Activated CD4-positive, alpha-beta T cell treated with anti-CD3 and anti-CD28 coated beads, Interleukin-2, amount 10 ng/mL, durations not matched to agents 7 days and 5 days (primary cell): ENCODE data around the gene SMYD5. TPM values are rescaled to one million over a fixed set of nuclear protein-coding genes. Genes with fewer than 3 reads are reported as not detected.
"Not testable (repeated sequence)": the region's sequence is repeated elsewhere in the genome, so short reads cannot be mapped to it uniquely, and the experiment has no call there.

Source experiments
- CTCF ChIA-PET: fragments of 350-600 bp; sonication (Branson Sonifier 250); formaldehyde crosslinking; loops from one replicate; lab custom pipeline; 2021; ENCODE audit warnings: antibody characterized with exemption; lab: Charles Lee
- POLR2A ChIA-PET: fragments of 350-600 bp; sonication (Branson Sonifier 250); formaldehyde crosslinking; loops from one replicate; lab custom pipeline; 2021; ENCODE audit warnings: antibody characterized with exemption; lab: Charles Lee
- DNase-seq: peaks from one replicate; pipeline ENCODE4 v3.0.0-alpha.2; 2020
- H3K27ac Mint-ChIP-seq: one replicate; pipeline ENCODE4 v1.8.0; 2021; ENCODE audit warnings: mild to moderate bottlenecking, moderate library complexity, mixed read lengths
- H3K27me3 Mint-ChIP-seq: one replicate; pipeline ENCODE4 v1.8.0; 2021; ENCODE audit warnings: mixed read lengths
- H3K36me3 Mint-ChIP-seq: one replicate; pipeline ENCODE4 v1.8.0; 2021; ENCODE audit warnings: low read depth, mixed read lengths
- H3K4me1 Mint-ChIP-seq: one replicate; pipeline ENCODE4 v1.8.0; 2021; ENCODE audit warnings: mixed read lengths
- H3K4me3 Mint-ChIP-seq: one replicate; pipeline ENCODE4 v1.8.0; 2021; ENCODE audit warnings: mild to moderate bottlenecking, moderate library complexity, mixed read lengths
- H3K9me3 Mint-ChIP-seq: one replicate; pipeline ENCODE4 v1.8.0; 2021; ENCODE audit warnings: mixed read lengths
- total RNA-seq, 2 experiments: library from RNA; stranded (reverse); gene quantifications; one replicate each; pipeline ENCODE4 v1.2.3, GENCODE V29; 2021

The SMYD5 gene
- 10 to 100 TPM; 13.6 to 16.5 TPM for total RNA-seq

DNA sequence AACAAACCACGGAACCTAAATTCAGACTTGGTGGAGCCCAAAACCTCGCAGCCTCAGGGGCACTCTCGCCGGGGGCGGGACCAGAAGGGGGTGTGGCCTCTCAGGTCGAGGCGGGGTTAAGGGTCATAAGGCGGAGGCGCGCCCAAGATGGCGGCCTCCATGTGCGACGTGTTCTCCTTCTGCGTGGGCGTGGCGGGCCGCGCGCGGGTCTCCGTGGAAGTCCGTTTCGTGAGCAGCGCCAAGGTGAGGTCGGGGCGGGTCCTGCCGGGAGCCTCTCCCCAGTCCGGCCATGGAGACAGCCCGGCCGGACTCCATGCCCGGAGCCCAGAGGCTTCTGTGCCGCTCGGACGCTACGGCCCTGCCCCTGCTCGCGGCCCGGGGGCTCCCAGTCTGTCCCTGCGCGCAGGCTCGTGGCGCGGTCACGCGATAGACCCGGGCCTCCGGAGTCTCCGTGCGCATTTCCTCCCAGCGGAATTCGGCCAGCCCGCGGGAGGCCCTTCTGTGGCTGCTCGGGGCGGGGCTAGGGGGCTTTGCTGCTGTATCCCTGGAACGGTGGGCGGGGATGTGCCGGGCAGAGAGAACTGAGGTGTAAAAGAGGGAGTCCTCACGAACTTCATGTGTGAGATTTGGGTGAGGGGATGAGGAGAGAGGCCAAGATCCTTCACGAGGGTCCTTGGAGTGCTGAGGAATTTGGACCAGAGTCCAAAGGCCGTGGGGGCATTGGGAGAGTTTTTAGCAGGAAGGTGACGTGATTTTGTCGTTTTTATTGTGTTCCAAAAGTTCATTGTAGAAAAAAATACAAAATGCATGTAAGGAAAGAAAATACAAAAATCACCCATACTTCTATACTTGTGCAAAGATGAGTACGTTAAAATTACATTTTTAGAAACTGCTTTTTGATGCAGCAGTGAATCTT, at the start of gene SMYD5:
Gene SMYD5, plus strand, starts transcription at position 126 of the 916 bp plus-strand sequence. Its CDS starts 22 bp downstream, at position 148.
- no peaks in the 10 kb centered on the region for H3K36me3 Mint-ChIP-seq
- POLR2A ChIA-PET = interaction anchor here (0.8 kb wide), 1 partner anchor 19 kb away, joined by 3 read pairs; the partner anchor contains the start of gene CCT7
- peak within 1 kb of the TSS; percentile 88 for H3K4me3 Mint-ChIP-seq
- H3K4me1 Mint-ChIP-seq = peaks cover 31% of the 10 kb centered on the region
- peak within 1 kb of the TSS; percentile 90 for H3K27ac Mint-ChIP-seq
- DNase-seq = peak; percentile 94
- H3K9me3 Mint-ChIP-seq = no peaks in the 10 kb centered on the region
- peaks cover 3% of the 10 kb centered on the region for H3K27me3 Mint-ChIP-seq
- CTCF ChIA-PET = interaction anchor here (1.1 to 3.6 kb wide), 2 partner anchors 15 to 37 kb away, joined by 3 to 45 read pairs; partner anchors contain the start of gene PRADC1

- H3K27me3 Mint-ChIP-seq, DNase-seq, H3K9me3 Mint-ChIP-seq, CTCF ChIA-PET, H3K36me3 Mint-ChIP-seq, H3K4me1 Mint-ChIP-seq, H3K4me3 Mint-ChIP-seq, H3K27ac Mint-ChIP-seq, POLR2A ChIA-PET: not testable (repeated sequence)
Observed at GRCh38 chr2:73165978-73166377, 48.1 kb upstream of the SMYD5 start.

DNA sequence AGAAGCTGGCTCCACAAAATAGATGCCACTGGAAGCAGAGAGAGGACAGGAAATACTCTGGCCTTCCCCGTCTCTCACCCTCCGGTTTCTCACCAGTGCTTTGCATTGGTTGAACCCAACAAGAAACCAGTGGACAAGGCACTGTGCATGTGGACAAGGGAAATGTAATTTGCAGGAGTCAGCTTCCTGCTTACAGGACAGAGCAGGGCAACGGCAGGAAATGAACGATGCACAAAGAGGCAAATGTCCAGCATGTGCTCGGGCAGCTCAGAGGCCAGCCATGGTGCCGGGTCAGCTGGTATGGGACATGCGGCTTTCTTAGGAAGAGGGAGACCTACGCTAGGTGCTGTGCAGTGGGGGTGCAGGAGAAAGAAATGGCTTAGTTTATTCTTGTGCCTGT, 47.2 kb upstream of the SMYD5 start:
- H3K4me1 Mint-ChIP-seq, H3K4me3 Mint-ChIP-seq, H3K27ac Mint-ChIP-seq, H3K36me3 Mint-ChIP-seq, POLR2A ChIA-PET, H3K27me3 Mint-ChIP-seq, DNase-seq, H3K9me3 Mint-ChIP-seq, CTCF ChIA-PET: not testable (repeated sequence)

DNA sequence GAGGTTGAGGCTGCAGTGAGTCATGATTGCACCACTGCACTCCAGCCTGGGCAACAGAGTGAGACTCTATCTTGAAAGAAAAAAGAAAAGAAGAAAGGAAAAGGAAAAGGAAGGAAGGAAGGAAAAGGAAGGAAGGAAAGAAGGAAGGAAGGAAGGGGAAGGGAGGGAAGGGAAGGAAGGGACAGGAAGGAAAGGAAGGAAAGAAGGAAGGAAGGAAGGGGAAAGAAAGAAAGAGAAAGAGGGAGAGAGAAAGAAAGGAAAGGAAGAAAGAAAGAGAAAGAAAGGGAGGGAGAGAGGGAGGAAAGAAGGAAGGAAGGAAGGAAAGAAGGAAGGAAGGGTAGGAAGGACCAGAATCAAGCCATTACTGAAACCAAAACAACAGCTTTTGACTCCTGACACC, 45.7 kb upstream of the SMYD5 start:
- CTCF ChIA-PET, DNase-seq, H3K27me3 Mint-ChIP-seq, POLR2A ChIA-PET, H3K9me3 Mint-ChIP-seq, H3K4me1 Mint-ChIP-seq, H3K4me3 Mint-ChIP-seq, H3K27ac Mint-ChIP-seq, H3K36me3 Mint-ChIP-seq: not testable (repeated sequence)

- H3K4me1 Mint-ChIP-seq, H3K27ac Mint-ChIP-seq, H3K36me3 Mint-ChIP-seq, H3K9me3 Mint-ChIP-seq, DNase-seq, H3K4me3 Mint-ChIP-seq, CTCF ChIA-PET, POLR2A ChIA-PET: not testable (repeated sequence)
- H3K27me3 Mint-ChIP-seq = peaks cover 26% of the 10 kb centered on the region
Observed at GRCh38 chr2:73170341-73170740, 43.7 kb upstream of the SMYD5 start.

DNA sequence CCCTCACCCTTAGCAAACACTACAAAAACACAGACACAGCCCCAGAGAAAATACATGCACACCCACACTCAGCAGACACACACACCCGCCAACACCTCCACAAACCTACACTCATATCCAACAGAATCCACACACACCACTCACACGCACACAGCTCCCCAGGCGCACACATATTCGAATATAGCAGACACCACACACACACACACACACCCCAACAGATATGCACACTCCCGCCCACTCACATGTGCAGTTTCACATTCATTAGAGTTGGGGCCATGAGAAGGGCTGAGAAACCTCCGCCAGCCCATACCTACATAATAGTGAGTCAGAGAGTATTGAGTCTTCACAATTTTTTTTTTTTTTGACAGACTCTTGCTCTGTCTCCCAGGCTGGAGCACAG, 41.1 kb upstream of the SMYD5 start:
- H3K36me3 Mint-ChIP-seq = no peaks in the 10 kb centered on the region
- peaks cover 43% of the 10 kb centered on the region for H3K27me3 Mint-ChIP-seq
- H3K27ac Mint-ChIP-seq = no peak overlapping the region
- H3K4me3 Mint-ChIP-seq = no peak overlapping the region
- H3K9me3 Mint-ChIP-seq = no peaks in the 10 kb centered on the region
- ChIA-PET CTCF (interaction anchor here (1.5 kb wide), 1 partner anchor 226 kb away, joined by 3 read pairs; no protein-coding TSS in a partner anchor), POLR2A (no interaction called here)
- H3K4me1 Mint-ChIP-seq = peaks cover 15% of the 10 kb centered on the region
- no peak for DNase-seq

- ChIA-PET CTCF (interaction anchor here (1.5 kb wide), 1 partner anchor 227 kb away, joined by 3 read pairs; no protein-coding TSS in a partner anchor), POLR2A (no interaction called here)
- no peak overlapping the region for H3K4me3 Mint-ChIP-seq
- peaks cover 15% of the 10 kb centered on the region for H3K4me1 Mint-ChIP-seq
- H3K36me3 Mint-ChIP-seq = no peaks in the 10 kb centered on the region
- H3K27me3 Mint-ChIP-seq = peaks cover 51% of the 10 kb centered on the region
- no peak overlapping the region for H3K27ac Mint-ChIP-seq
- DNase-seq = no peak
- H3K9me3 Mint-ChIP-seq = no peaks in the 10 kb centered on the region
Observed at GRCh38 chr2:73173781-73174180, 40.3 kb upstream of the SMYD5 start.

- Mint-ChIP-seq H3K9me3 (no peaks in the 10 kb centered on the region), H3K4me3 (no peak overlapping the region)
Observed at GRCh38 chr2:73174244-73174643, 39.8 kb upstream of the SMYD5 start.

GRCh38 chr2:73174941-73175662, 38.9 kb upstream of the SMYD5 start:
- ChIA-PET POLR2A (no interaction called here), CTCF (interaction anchor here (1.5 kb wide), 2 partner anchors 86 to 189 kb away, joined by 4 read pairs; no protein-coding TSS in a partner anchor)
- H3K36me3 Mint-ChIP-seq = no peaks in the 10 kb centered on the region
- peaks cover 15% of the 10 kb centered on the region for H3K4me1 Mint-ChIP-seq
- H3K27me3 Mint-ChIP-seq = peaks cover 59% of the 10 kb centered on the region
- H3K4me3 Mint-ChIP-seq = no peak overlapping the region
- H3K27ac Mint-ChIP-seq = no peak overlapping the region
- DNase-seq = no peak
- no peaks in the 10 kb centered on the region for H3K9me3 Mint-ChIP-seq

More at GRCh38 chr2:73174244-73174643, 39.8 kb upstream of the SMYD5 start:
- Mint-ChIP-seq H3K27ac (no peak overlapping the region), H3K27me3 (peaks cover 51% of the 10 kb centered on the region), H3K4me1 (peaks cover 15% of the 10 kb centered on the region), H3K36me3 (no peaks in the 10 kb centered on the region)
- ChIA-PET POLR2A (no interaction called here), CTCF (interaction anchor here (1.5 kb wide), 2 partner anchors 85 to 227 kb away, joined by 3 to 4 read pairs; no protein-coding TSS in a partner anchor)
- no peak for DNase-seq

GRCh38 chr2:73175663-73176204, 38.3 kb upstream of the SMYD5 start:
- ChIA-PET CTCF (interaction anchor here (1.0 to 2.9 kb wide), 9 partner anchors 15 to 283 kb away, joined by 3 to 33 read pairs (median 8); no protein-coding TSS in a partner anchor), POLR2A (no interaction called here)
- H3K27me3 Mint-ChIP-seq = peaks cover 63% of the 10 kb centered on the region
- peak; percentile 72 for DNase-seq
- peak overlapping the region; percentile 77 for H3K4me3 Mint-ChIP-seq
- H3K9me3 Mint-ChIP-seq = no peaks in the 10 kb centered on the region
- H3K4me1 Mint-ChIP-seq = peaks cover 15% of the 10 kb centered on the region
- H3K27ac Mint-ChIP-seq = no peak overlapping the region
- no peaks in the 10 kb centered on the region for H3K36me3 Mint-ChIP-seq

- POLR2A ChIA-PET = no interaction called here
- peaks cover 69% of the 10 kb centered on the region for H3K27me3 Mint-ChIP-seq
- CTCF ChIA-PET = interaction anchor here (0.6 to 2.9 kb wide), 36 partner anchors 9 to 1475 kb away, joined by 3 to 33 read pairs (median 5); partner anchors contain the start of genes CCT7, NOTO, RAB11FIP5 and SFXN5
- no peaks in the 10 kb centered on the region for H3K9me3 Mint-ChIP-seq
- peak overlapping the region; percentile 77 for H3K4me3 Mint-ChIP-seq
- H3K4me1 Mint-ChIP-seq = peaks cover 17% of the 10 kb centered on the region
- no peaks in the 10 kb centered on the region for H3K36me3 Mint-ChIP-seq
- H3K27ac Mint-ChIP-seq = no peak overlapping the region
- no peak for DNase-seq
Observed at GRCh38 chr2:73176205-73176880, 37.7 kb upstream of the SMYD5 start.
